ENCODE results near the gene SPTAN1. TPM values are rescaled to one million over a fixed set of nuclear protein-coding genes. Genes with fewer than 3 reads are reported as not detected.
A peak's percentile ranks its signal among the peaks of the same experiment; 100 is the strongest.

The SPTAN1 gene
- total RNA-seq, 2 donors from 2014 or later: 119 to 248 TPM

GRCh38 chr9:128546504-128546903 lies 5.9 kb upstream of the SPTAN1 start:
- Histone ChIP-seq H3K4me3 (no peak overlapping the region), H3K9me3 (no peaks in the 10 kb centered on the region), H3K4me1 (no peaks in the 10 kb centered on the region), H3K36me3 (replicated peaks in 1 of 2; ENCODE audit: insufficient read depth in 1 of 2, low read depth in 2 of 2) (peaks cover 0 to 3% of the 10 kb centered on the region in 2 donors), H3K27me3 (no peaks in the 10 kb centered on the region), H3K27ac (no peak overlapping the region)
- ATAC-seq: no peak
- intact Hi-C loops (cut with DNase I): no loop called here
- TF ChIP-seq POLR2A (IDR thresholded peaks at IDR 0.05): no peak
- no peak for TF ChIP-seq CTCF (IDR thresholded peaks at IDR 0.05)
- DNase-seq: no peak
- WGBS, 2 donors: 72 to 76% methylated on average over 3 of the region's 3 CpGs

GRCh38 chr9:128548876-128549275 lies 3.5 kb upstream of the SPTAN1 start:
- Histone ChIP-seq H3K4me3 (no peak overlapping the region), H3K4me1 (peaks cover 12% of the 10 kb centered on the region), H3K9me3 (no peaks in the 10 kb centered on the region), H3K27me3 (no peaks in the 10 kb centered on the region), H3K27ac (no peak overlapping the region), H3K36me3 (replicated peaks in 1 of 2; ENCODE audit: insufficient read depth in 1 of 2, low read depth in 2 of 2) (no peaks in the 10 kb centered on the region)
- ATAC-seq: no peak
- DNase-seq: no peak
- TF ChIP-seq POLR2A (IDR thresholded peaks at IDR 0.05): no peak
- WGBS, 2 donors: 74 to 79% methylated on average over 7 of the region's 7 CpGs
- intact Hi-C loops (cut with DNase I): no loop called here

GRCh38 chr9:128550226-128550625 lies 2.2 kb upstream of the SPTAN1 start:
- ATAC-seq (no peak), DNase-seq (no peak)
- Histone ChIP-seq H3K36me3 (replicated peaks in 1 of 2; ENCODE audit: insufficient read depth in 1 of 2, low read depth in 2 of 2) (no peaks in the 10 kb centered on the region), H3K27ac (peak overlapping the region in 1 of 4 donors; percentile 6), H3K27me3 (no peaks in the 10 kb centered on the region), H3K4me1 (peaks cover 26% of the 10 kb centered on the region), H3K9me3 (no peaks in the 10 kb centered on the region), H3K4me3 (no peak overlapping the region)
- TF ChIP-seq POLR2A (IDR thresholded peaks at IDR 0.05) (no peak), CTCF (IDR thresholded peaks at IDR 0.05) (no peak)
- 74 to 79% methylated on average over 2 of the region's 2 CpGs for WGBS, 2 donors
- intact Hi-C loops (cut with DNase I): no loop called here

GRCh38 chr9:128550770-128551656 lies 1.4 kb upstream of the SPTAN1 start:
- TF ChIP-seq CTCF (IDR thresholded peaks at IDR 0.05): no peak
- no peak for TF ChIP-seq POLR2A (IDR thresholded peaks at IDR 0.05)
- intact Hi-C loops (cut with DNase I): no loop called here
- H3K4me3 ChIP-seq: no peak overlapping the region
- ATAC-seq: no peak
- H3K27ac ChIP-seq: peak overlapping the region in 3 of 4 donors; percentile 60 to 95 (median 92)
- no peaks in the 10 kb centered on the region for H3K27me3 ChIP-seq
- peaks cover 33% of the 10 kb centered on the region for H3K4me1 ChIP-seq
- 56 to 70% methylated on average over 8 to 11 of the region's 11 CpGs for WGBS, 2 donors
- DNase-seq: peak in 2 of 4 donors; percentile 12 to 13
- no peaks in the 10 kb centered on the region for H3K36me3 ChIP-seq (replicated peaks in 1 of 2; ENCODE audit: insufficient read depth in 1 of 2, low read depth in 2 of 2)
- no peaks in the 10 kb centered on the region for H3K9me3 ChIP-seq

GRCh38 chr9:128551657-128552152 lies 682 bp upstream of the SPTAN1 start:
- H3K4me1 ChIP-seq: peaks cover 38% of the 10 kb centered on the region
- DNase-seq (no peak), ATAC-seq (no peak)
- intact Hi-C loops (cut with DNase I): no loop called here
- no peaks in the 10 kb centered on the region for H3K9me3 ChIP-seq
- peak overlapping the region; percentile 13 for H3K4me3 ChIP-seq
- 4 to 6% methylated on average over 14 to 17 of the region's 22 CpGs for WGBS, 2 donors
- H3K27ac ChIP-seq: peak overlapping the region; percentile 51 to 95 (median 76)
- no peak for TF ChIP-seq POLR2A (IDR thresholded peaks at IDR 0.05)
- no peaks in the 10 kb centered on the region for H3K27me3 ChIP-seq
- H3K36me3 ChIP-seq (replicated peaks in 1 of 2; ENCODE audit: insufficient read depth in 1 of 2, low read depth in 2 of 2): no peaks in the 10 kb centered on the region
